Bronchial epithelial cell (primary cell): Measurements from ENCODE around the gene NWD2. TPM values are rescaled to one million over a fixed set of nuclear protein-coding genes. Genes with fewer than 3 reads are reported as not detected.

Experiments
- DNase-seq: peaks from one replicate; pipeline ENCODE4 v3.0.0-alpha.2; 2010; ENCODE audit warnings: low read depth
- FAIRE-seq: peaks from 2 replicates; lab custom pipeline; 2011; peaks lifted over from hg19 to GRCh38; lab: Jason Lieb, UNC
- H3K27me3 ChIP-seq: 2 replicates; pipeline ENCODE4 v1.5.1; 2011; ENCODE audit warnings: low read length; ENCODE audit not compliant: control insufficient read depth, insufficient read depth
- H3K36me3 ChIP-seq: 2 replicates; pipeline ENCODE4 v1.5.1; 2011; ENCODE audit warnings: low read length; ENCODE audit not compliant: control insufficient read depth, insufficient read depth
- H3K4me3 ChIP-seq: 2 replicates; pipeline ENCODE4 v1.5.1; 2011; ENCODE audit warnings: mild to moderate bottlenecking, low read depth, low read length, control low read depth
- CTCF ChIP-seq: IDR thresholded peaks from 2 replicates; pipeline ENCODE4 v1.5.1; 2011; ENCODE audit warnings: mild to moderate bottlenecking, moderate library complexity, low read length, control low read depth, inconsistent platforms; ENCODE audit not compliant: insufficient read depth, severe bottlenecking
- total RNA-seq: library from RNA; depleted of rRNA; stranded (reverse); fragments of >200 nt; gene quantifications from 2 replicates; pipeline ENCODE4 v1.2.1, GENCODE V29; 2014

NWD2 gene
- total RNA-seq, 1 donor from 2014 or later: 0.26 TPM

DNA sequence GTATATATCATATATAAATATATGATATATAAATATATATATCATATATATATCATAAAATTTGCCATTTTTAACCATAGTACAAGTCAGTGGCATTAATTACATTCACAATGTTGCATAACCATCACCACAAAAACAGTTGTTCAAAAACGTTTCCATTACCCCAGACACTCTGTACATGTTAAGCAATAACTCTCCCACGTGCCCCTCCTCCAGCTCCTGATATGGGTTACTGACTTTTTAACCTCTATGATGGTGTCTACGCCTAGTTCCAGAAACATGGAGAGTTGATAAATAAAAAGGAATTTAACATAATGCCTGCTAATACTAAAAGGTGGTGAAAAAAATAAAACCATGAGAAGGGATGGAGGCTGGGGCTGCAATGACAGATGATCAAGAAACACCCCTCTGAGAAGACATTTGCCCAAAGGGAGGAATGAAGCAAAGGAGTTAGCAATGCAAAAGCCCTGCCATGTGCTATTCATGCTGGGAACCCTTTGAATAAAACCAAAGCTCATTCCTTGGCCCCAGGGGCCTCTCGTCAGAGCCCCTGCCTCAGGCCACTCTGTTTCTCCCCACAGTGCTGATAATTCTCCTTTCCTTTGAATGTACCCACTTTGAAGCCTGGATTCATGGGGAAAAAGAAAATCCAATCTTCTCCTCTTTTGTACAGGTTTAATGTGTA lies 144.3 kb downstream of the NWD2 start:
- FAIRE-seq (no peak), DNase-seq (no peak)
- Histone ChIP-seq H3K36me3 (no peaks in the 10 kb centered on the region), H3K4me3 (no peak overlapping the region), H3K27me3 (no peaks in the 10 kb centered on the region)
- no peak for TF ChIP-seq CTCF

DNA sequence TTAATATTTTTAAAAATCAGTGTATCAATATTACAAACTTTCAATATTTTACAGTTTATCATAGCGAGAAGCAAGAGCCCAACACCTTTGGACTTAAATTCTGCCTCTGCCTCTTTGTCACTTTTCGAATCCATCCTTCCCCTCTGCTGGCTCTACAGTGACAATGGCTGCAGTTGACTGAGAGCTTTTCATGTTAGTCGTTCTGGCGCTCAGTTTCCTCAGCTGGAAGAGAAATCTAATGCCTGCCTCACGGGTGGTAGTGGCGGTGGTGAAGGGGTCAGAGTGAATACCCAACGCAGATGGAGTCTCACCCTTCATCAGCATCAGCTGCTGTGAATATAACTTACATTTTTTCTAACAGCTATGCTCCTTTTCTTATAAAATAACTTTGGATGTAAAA lies 144.8 kb downstream of the NWD2 start:
- H3K27me3 ChIP-seq: no peaks in the 10 kb centered on the region
- FAIRE-seq (no peak), DNase-seq (no peak)
- H3K36me3 ChIP-seq: no peaks in the 10 kb centered on the region
- no peak for TF ChIP-seq CTCF
- H3K4me3 ChIP-seq: no peak overlapping the region

GRCh38 chr4:37389967-37390580 lies 145.5 kb downstream of the NWD2 start:
- no peaks in the 10 kb centered on the region for H3K27me3 ChIP-seq
- no peak overlapping the region for H3K4me3 ChIP-seq
- peak; percentile 34 for TF ChIP-seq CTCF
- FAIRE-seq (no peak), DNase-seq (peak; percentile 60)
- no peaks in the 10 kb centered on the region for H3K36me3 ChIP-seq

DNA sequence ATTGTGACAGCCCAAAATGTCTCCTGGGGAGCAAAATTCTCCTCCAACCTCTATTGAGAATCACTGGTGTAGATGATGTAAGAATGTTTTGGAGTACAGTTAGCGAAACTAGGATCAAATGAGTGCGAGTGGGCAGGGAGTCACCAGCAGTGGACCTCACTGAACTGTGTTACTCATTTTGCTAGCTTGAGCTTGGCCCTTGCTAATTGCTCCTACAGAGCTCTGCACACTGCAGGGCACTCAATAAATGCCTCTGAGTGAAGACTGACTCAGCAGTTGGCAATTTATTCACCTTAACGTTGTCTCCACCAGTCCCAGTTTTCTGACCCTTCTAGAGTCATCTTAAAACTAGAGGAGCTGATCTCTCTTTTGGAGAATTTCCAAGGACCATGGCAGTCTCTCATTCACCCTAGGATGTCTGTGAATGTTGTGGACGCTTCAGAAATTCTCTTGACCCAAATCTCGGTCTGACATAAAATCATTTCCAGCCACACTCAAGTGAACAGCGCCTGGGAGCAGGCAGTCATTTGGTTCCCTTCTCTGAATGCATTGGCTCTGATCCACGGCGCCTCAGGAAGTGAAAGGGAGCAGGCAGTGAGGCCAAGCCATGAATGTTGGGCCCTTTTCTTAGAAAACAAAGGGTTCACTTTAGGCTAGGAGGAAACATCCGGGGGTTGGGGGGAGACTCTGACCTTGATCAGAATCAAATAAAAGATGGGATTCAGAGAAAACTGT lies 148.1 kb downstream of the NWD2 start:
- TF ChIP-seq CTCF: no peak
- DNase-seq: peak; percentile 17

DNA sequence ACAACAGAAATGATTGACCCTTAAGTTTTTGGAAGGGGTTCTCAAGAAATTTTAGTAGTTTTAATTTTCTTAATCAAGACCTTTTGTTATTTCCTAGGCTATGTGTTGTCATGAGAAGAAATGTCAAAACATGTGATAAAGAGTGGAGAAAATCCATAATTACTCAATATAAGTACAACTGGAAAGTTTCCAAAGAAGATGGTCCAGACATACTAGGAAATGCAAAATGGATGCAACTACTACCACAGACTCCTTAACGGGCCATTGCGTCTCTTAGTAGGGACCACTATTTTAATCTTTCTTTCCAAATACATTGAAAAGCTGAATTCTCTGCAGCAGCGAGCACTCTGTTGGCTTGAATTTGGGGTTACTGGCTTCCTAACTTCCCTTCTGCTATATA lies 148.8 kb downstream of the NWD2 start:
- Histone ChIP-seq H3K4me3 (no peak overlapping the region), H3K27me3 (no peaks in the 10 kb centered on the region), H3K36me3 (no peaks in the 10 kb centered on the region)
- TF ChIP-seq CTCF: no peak
- FAIRE-seq (no peak), DNase-seq (no peak)

More for the DNA sequence above, 148.1 kb downstream of the NWD2 start:
- no peak for FAIRE-seq
- no peak overlapping the region for H3K4me3 ChIP-seq
- no peaks in the 10 kb centered on the region for H3K27me3 ChIP-seq
- no peaks in the 10 kb centered on the region for H3K36me3 ChIP-seq
